DMS 273 (cell line): ENCODE data around the gene GPR158.
A peak's percentile ranks its signal among the peaks of the same experiment; 100 is the strongest.
"Not testable (repeated sequence)": the region's sequence is repeated elsewhere in the genome, so short reads cannot be mapped to it uniquely, and the experiment has no call there.

Experiments
- DNase-seq: peaks from one replicate; lab custom pipeline; 2025; ENCODE audit not compliant: unreplicated experiment; lab: John Stamatoyannopoulos, UW

GPR158 gene

GRCh38 chr10:25174461-25175230 is at the start of gene GPR158:
Gene GPR158, plus strand, starts transcription at chr10:25175001. Its CDS starts 420 bp downstream, at chr10:25175421.
- DNase-seq = peak; percentile 91

- peak; percentile 42 for DNase-seq
These were observed 49.6 kb upstream of the GPR158 start for GRCh38 chr10:25125201-25125611.

GRCh38 chr10:25129592-25129991 is 45.2 kb upstream of the GPR158 start:
- no peak for DNase-seq

- DNase-seq = no peak
These were observed 43.9 kb upstream of the GPR158 start for GRCh38 chr10:25130906-25131305.

- no peak for DNase-seq
These were observed 32.5 kb upstream of the GPR158 start for GRCh38 chr10:25142116-25142864.

- no peak for DNase-seq
These were observed 17.2 kb upstream of the GPR158 start for GRCh38 chr10:25157650-25158049.

GRCh38 chr10:25159591-25159990 is 15.2 kb upstream of the GPR158 start:
- no peak for DNase-seq

- no peak for DNase-seq
These were observed 12.4 kb upstream of the GPR158 start for GRCh38 chr10:25162391-25162790.

GRCh38 chr10:25163464-25163863 is 11.3 kb upstream of the GPR158 start:
- not testable (repeated sequence) for DNase-seq

GRCh38 chr10:25169740-25170139 is 5.1 kb upstream of the GPR158 start:
- DNase-seq = no peak

- DNase-seq = no peak
These were observed 4.2 kb upstream of the GPR158 start for GRCh38 chr10:25170627-25171026.

GRCh38 chr10:25175527-25176420 is 973 bp downstream of the GPR158 start:
- peak; percentile 27 for DNase-seq

GRCh38 chr10:25176421-25176968 is 1.7 kb downstream of the GPR158 start:
- DNase-seq = peak; percentile 27

- DNase-seq = no peak
These were observed 2.4 kb downstream of the GPR158 start for GRCh38 chr10:25177093-25177753.

- DNase-seq = no peak
These were observed 2.9 kb downstream of the GPR158 start for GRCh38 chr10:25177754-25178135.

GRCh38 chr10:25178411-25178810 is 3.6 kb downstream of the GPR158 start:
- DNase-seq = no peak

- no peak for DNase-seq
These were observed 6.0 kb downstream of the GPR158 start for GRCh38 chr10:25180801-25181200.

- no peak for DNase-seq
These were observed 7.8 kb downstream of the GPR158 start for GRCh38 chr10:25182636-25183035.

GRCh38 chr10:25191162-25191895 is 16.5 kb downstream of the GPR158 start:
- DNase-seq = no peak

- DNase-seq = no peak
These were observed 23.4 kb downstream of the GPR158 start for GRCh38 chr10:25198151-25198550.
